SK-N-MC (cell line): ENCODE data around the gene DNAH10.

Experiments
- EZH2 ChIP-seq: fragments of 200-600 bp; sonication (generic); IDR thresholded peaks from one replicate; pipeline ENCODE4 v1.6.1; 2017; ENCODE audit warnings: antibody characterized with exemption
- FOXP2 ChIP-seq: optimal IDR thresholded peaks from 2 replicates; pipeline ENCODE3; 2011; ENCODE audit warnings: mild to moderate bottlenecking, moderate library complexity; ENCODE audit not compliant: insufficient read depth; ENCODE audit errors: extremely low read length, control extremely low read depth
- POLR2AphosphoS5 ChIP-seq: IDR thresholded peaks from 2 replicates; pipeline ENCODE4 v1.6.1; 2012; ENCODE audit warnings: mild to moderate bottlenecking, low read depth, low read length, borderline replicate concordance

GRCh38 chr12:123879101-123879500, 117.0 kb downstream of the DNAH10 start:
- no peak for TF ChIP-seq POLR2AphosphoS5
- no peak for TF ChIP-seq EZH2
- TF ChIP-seq FOXP2 = no peak
